Eye (tissue), 1 donor: Measurements from ENCODE around the gene SERPINB12.

ENCODE experiments used
- DNase-seq: peaks from one replicate; pipeline ENCODE4 v3.0.0-alpha.2; 2015

SERPINB12 gene

GRCh38 chr18:63604791-63605567, 62.8 kb downstream of the SERPINB12 start:
- DNase-seq, result no peak

- no peak for DNase-seq
These were observed 64.4 kb downstream of the SERPINB12 start for GRCh38 chr18:63606526-63606925.

- DNase-seq, result no peak
These were observed 71.3 kb downstream of the SERPINB12 start for GRCh38 chr18:63613420-63613819.

- no peak for DNase-seq
These were observed 75.1 kb downstream of the SERPINB12 start for GRCh38 chr18:63617049-63617914.

GRCh38 chr18:63617915-63618234, 75.7 kb downstream of the SERPINB12 start:
- DNase-seq, result no peak
